GM19239 (cell line): ENCODE results near the gene TMEM271.
"Not testable (repeated sequence)": the region's sequence is repeated elsewhere in the genome, so short reads cannot be mapped to it uniquely, and the experiment has no call there.

Experiments
- DNase-seq: peaks from one replicate; pipeline ENCODE4 v3.0.0; 2011; ENCODE audit warnings: low spot score; ENCODE audit not compliant: insufficient read length
- FAIRE-seq: peaks from 2 replicates; lab custom pipeline; 2011; peaks lifted over from hg19 to GRCh38; lab: Jason Lieb, UNC

Gene TMEM271

DNA sequence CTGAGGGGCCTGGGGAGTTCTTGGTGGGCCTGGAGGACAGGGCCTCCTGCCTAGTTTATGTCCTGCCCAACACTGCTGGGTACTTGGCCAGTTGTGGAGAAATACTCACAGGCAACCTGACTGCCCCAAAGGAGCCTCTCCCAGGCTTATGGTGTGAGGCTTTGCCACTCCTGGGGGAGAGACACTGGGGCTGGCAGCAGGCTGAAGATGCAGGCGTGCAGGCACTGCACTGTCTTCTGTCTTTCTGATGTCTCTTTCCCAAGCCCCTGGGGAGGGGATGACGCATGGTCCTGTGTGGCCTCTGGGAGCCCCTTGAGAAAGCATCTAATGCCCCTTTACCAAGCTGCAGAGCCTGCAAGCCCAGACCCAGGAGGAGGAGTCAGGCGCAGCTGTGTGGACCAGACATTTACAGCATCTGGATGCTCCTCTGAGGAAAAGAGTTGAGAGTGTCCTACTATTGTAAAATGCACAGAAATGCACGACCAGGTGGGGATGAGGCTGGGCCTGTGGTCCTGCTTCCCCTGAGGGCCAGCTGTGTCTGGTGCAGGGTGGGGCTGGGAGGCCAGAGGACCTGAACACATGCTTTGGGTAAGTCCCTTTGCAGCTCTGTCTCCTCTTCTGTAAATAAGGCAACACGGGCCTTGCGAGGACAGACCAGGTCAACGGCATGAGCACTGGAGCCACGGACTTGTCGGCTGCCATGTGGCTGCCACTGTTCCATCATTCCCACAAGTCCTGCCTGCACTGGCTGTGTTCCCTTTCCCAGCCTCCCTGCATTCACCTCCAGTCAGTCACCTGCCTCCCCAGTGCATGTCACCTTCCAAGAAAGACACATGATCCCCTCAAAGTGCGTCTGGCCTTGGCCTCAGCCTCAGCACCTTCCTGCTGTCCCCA is 8.4 kb downstream of the TMEM271 start:
- DNase-seq (no peak), FAIRE-seq (no peak)

DNA sequence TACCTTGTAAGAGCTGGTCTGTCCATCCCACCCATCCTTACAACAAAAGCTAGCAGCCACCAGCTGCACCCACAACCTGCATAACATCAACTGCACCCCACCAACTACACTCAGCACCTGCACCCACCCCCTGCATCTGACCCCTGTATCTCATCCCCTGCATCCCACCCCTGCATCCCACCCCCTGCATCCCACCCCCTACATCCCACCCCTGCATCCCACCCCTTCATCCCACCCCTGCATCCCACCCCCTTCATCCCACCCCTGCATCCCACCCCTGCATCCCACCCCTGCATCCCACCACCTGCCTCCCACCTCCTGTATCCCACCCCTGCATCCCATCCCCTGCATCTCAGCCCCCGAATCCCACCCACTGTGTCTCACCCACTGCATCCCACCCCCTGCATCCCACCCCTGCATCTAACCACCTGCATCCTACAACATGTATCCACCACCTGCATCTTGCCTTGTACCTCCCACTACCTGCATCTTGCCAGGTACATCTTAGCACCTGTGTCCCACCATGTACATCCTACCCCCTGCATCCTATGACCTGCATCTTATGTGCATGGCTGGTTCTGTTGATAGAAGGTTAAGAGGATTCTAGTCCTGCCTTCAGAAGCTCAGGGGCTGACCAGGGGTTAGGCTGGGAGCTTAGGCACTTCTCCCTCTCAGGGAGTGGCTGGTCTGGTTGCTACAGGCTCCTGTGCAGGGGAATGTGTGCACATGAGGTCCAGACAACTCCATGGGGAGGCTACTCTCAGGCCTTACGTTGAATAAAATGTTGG is 9.4 kb downstream of the TMEM271 start:
- no peak for FAIRE-seq
- DNase-seq: no peak

DNA sequence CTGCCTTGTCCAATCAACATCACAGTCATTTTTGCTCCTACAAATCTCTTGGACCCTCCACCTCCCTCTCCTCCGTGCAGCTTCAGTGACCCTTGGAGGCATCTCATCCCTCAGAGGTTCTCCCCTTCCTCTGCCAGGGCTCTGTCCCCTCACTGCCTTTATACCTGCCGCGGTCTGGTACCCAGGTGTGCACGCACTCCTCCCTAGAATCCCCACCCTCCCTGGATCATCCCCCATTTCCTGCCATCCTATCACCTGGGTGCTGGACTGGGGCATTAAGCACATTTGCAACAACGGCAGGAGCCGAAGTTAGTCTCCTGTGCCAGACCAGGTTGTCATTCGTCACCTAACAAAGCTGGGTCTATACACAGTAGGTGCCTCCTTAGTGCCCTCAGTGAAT is 10.1 kb downstream of the TMEM271 start:
- DNase-seq (no peak), FAIRE-seq (no peak)

DNA sequence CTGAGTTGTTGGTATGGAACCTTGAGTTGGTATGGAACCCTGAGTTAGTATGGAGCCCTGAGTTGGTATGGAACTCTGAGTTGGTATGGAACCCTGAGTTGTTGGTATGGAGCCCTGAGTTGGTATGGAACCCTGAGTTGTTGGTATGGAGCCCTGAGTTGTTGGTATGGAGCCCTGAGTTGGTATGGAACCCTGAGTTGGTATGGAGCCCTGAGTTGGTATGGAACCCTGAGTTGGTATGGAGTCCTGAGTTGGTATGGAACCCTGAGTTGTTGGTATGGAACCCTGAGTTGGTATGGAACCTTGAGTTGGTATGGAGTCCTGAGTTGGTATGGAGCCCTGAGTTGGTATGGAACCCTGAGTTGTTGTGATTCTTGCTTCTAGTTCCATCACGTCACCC is 10.5 kb downstream of the TMEM271 start:
- not testable (repeated sequence) for FAIRE-seq, DNase-seq

DNA sequence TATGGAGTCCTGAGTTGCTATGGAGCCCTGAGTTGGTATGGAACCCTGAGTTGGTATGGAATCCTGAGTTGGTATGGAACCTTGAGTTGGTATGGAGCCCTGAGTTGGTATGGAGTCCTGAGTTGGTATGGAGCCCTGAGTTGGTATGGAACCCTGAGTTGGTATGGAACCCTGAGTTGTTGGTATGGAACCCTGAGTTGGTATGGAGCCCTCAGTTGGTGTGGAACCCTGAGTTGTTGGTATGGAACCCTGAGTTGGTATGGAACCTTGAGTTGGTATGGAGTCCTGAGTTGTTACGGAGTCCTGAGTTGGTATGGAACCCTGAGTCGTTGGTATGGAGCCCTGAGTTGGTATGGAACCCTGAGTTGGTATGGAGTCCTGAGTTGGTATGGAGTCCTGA is 13.6 kb downstream of the TMEM271 start:
- not testable (repeated sequence) for DNase-seq, FAIRE-seq

DNA sequence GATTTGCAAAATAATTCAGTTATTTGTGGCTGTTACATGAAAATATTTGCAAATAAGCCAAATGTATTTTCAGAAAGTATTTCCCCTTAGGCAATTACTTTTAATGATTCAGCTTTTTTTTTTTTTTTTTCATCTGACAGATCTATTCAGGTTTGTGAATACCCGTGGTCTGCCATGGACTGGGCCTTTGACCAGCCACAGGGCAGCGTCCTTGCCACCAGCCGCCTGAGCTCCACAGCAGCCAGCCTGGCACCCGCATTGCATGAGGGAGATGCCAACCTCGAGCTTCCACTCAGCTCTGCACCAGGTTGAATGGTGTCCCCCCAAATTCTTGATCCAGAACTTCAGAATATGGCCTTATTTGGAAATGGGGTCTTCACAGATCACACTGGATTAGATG is 14.7 kb downstream of the TMEM271 start:
- DNase-seq: no peak
- no peak for FAIRE-seq

DNA sequence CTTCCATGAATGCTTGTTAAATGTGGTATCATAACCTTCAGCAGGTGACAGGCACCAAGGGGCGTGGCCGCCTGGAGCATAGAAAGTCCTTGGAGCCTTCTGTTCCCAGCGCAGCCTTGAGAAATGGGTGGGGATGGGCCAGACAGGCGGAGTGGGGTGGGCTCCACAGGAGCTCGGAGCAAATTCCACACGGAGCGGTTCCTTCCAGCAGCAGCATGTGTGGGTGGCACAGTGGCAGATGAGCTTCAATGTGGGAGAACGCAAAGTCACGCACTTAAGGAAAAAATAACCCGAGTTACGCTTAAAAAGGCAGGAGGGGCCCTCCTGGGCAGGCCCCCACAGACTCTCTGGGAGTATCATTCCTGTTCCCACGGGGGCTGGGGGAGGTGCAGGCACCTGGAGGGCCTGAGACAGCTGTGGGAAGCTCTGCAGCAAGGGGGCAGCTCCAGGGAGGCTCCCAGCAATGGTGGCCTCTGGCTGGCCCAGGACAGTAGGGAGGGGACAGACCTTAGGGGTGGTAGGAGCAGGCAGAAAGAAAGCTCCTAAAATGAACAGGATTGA is 15.3 kb downstream of the TMEM271 start:
- FAIRE-seq: no peak
- DNase-seq: no peak

DNA sequence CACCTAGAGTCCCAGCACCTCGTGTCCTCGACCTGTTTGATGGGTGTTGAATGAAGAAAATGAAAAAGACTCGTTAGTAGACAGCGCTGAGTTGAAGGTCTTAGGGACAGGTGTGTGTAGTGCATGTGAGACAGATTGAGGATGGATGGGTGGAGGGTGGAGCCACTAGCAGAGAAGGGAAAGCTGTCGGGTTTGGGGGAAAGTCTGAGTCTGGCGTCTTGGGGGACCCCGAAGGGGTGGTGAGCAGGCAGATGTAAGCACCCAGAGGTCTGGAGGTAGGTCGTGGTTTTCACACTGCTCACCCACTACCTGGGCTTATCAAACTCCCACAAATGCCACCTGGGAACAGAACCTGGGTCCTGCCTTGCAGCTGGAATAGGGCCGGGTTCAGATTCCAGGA is 16.0 kb downstream of the TMEM271 start:
- FAIRE-seq (no peak), DNase-seq (no peak)

DNA sequence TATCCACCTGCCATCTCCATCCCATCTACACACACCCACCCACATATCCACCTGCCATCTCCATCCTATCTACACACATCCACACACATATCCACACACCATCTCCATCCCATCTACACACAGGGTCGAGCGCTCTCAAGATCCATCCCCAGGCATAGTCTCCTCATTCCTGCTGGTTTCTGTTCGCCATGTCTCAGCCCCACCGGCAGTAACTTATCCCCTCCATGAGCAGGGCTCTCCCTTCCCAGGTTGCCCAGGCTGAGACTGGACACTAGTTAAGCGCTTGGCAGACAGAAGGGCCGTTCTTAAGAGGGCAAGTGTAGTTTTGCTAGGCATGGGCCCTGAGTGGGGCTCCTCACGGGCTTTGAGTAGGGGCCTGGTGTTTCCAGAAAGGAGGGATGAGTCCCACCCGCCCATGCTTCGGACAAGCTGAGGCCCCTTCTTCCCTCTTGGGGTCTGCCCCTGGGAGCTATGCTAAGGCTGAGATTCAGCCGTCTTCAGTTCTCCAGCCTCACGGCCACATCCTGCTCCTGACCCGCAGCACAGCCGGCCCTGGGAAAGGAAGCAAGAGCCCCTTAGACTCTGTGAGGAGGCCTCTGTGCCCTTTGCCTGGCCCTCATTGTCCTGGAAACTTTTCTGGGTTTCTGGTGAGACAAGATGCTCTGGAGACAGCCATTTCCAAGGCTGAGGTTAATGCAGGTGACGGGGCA is 20.4 kb downstream of the TMEM271 start:
- no peak for DNase-seq
- no peak for FAIRE-seq

DNA sequence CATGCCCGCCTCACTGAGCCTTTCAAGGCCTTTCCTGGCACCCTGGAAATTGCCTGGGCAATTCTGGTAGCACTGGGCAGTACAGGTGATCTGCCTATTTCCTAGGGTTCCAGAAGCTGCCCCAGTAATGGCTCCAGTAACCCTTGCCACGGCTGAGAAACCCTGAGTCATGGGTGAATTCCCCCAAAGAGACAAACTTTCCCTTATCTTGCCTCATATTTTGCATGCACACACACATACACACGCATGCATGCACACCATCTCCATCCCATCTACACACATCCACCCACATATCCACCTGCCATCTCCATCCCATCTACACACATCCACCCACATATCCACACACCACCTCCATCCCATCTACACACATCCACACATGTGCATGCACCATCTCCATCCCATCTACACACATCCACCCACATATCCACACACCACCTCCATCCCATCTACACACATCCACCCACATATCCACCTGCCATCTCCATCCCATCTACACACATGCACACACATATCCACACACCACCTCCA is 21.2 kb downstream of the TMEM271 start:
- not testable (repeated sequence) for FAIRE-seq, DNase-seq

DNA sequence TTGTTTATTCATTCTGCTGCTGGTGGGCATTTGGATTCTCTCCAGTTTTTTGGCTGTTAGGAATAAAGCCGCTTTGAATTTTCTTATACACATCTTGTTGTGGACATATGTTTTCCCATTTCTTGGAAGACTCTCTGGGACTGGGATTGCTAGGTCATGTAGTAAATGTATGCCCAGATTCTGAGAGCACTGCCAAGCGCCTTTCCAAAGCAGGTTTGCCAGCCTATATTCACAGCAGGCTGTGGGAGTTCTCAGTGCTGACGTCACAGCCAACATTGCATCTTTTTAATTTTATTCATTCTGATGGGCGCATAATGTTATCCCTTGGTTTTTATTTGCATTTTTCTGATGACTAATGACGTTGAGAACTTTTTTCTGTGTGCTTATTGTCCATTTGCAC is 24.1 kb downstream of the TMEM271 start:
- FAIRE-seq (no peak), DNase-seq (no peak)

DNA sequence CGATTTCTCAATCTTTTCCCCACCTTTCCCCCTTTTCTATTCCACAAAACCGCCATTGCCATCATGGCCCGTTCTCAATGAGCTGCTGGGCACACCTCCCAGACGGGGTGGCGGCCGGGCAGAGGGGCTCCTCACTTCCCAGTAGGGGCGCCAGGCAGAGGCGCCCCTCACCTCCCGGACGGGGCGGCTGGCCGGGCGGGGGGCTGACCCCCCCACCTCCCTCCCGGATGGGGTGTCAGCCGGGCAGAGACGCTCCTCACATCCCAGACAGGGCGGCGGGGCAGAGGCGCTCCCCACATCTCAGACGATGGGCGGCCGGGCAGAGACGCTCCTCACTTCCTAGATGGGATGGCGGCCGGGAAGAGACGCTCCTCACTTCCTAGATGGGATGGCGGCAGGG is 25.8 kb downstream of the TMEM271 start:
- not testable (repeated sequence) for FAIRE-seq, DNase-seq

DNA sequence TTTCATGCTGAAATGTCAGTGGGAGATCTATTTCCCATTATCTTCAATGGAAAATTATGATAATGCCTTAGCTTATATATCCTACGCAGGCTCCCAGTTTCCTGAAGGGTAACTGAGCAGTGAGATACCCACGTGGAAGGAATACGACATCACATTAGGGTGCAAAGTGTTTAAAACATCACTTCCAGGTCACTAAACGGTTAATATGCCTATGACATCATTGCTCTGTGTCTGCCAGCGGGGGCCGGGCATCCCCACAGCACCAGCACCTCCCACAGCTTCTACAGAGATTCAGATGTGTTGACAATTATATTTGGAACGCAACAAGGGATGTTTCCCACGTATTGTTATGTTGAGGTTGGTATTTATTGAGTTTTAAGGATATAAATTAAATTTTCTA is 27.1 kb downstream of the TMEM271 start:
- DNase-seq (no peak), FAIRE-seq (no peak)

DNA sequence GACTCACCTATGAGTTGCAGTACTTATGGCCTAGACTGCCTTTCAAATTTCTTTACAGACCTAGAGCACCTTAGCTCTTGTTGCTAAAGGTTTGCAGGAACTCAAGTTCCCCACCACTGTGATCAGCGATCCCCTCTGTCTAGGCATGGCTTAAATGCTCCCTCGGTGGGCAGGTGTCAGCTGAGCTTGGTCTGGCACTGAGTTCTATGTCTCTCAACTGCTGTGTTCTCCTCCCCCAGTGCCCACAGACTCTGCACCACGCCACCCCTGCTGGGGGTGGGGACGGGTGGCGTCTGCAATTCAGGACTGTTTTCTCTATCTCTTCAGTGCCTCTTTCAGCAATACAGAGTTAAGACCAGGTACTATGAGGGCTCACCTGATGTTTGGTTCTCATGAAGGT is 30.5 kb downstream of the TMEM271 start:
- DNase-seq: no peak
- FAIRE-seq: no peak

DNA sequence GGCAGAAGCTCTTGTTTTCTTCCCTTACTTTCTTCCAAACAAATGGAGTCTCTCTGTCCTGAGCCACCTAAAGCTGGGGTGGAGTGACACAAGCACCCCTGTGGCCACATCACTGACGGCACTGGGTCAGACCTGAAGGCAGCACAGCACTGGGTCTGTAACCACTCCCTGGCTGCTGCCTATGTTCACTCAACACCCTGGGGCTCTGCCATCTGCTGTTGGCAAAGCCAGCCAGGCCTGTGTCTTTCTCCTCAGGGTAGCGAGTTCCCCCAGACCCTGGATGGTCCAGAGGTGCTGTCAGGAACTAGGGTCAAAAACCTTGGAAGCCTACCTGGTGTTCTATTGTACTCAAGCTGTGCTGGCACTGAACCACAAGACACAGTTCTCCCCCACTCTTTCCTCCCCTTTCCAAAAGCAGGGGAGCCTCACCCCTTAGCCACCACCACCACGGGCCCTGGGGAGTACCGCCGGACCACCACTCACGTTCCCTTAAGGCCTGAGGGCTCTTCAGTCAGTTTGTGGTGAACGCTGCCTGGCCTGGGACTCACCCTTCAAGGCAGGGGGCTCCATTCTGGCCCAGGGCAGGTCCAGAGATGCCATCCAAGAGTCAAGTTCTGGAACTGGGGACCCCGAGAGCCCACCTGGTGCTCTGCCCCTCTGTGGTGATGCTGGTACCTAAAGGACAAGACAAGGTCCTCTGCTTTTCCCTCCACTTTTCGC is 31.5 kb downstream of the TMEM271 start:
- DNase-seq: no peak
- FAIRE-seq: no peak

DNA sequence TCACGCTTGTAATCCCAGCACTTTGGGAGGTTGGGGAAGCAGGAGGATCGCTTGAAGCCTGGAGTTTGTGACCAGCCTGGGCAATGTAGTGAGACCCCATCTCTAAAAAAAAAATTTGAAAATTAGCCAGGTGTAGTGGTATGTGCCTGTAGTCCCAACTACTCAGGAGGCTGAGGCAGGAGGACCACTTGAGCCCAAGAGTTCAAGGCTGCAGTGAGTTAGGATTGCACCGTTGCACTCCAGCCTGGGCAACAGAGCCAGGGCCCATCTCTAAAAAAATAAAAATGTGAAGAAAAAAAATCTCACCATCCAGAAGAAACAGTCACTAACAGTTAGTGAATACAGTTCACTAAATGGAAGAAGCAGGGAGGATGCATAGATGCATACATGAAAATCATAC is 34.8 kb downstream of the TMEM271 start:
- FAIRE-seq (no peak), DNase-seq (no peak)

DNA sequence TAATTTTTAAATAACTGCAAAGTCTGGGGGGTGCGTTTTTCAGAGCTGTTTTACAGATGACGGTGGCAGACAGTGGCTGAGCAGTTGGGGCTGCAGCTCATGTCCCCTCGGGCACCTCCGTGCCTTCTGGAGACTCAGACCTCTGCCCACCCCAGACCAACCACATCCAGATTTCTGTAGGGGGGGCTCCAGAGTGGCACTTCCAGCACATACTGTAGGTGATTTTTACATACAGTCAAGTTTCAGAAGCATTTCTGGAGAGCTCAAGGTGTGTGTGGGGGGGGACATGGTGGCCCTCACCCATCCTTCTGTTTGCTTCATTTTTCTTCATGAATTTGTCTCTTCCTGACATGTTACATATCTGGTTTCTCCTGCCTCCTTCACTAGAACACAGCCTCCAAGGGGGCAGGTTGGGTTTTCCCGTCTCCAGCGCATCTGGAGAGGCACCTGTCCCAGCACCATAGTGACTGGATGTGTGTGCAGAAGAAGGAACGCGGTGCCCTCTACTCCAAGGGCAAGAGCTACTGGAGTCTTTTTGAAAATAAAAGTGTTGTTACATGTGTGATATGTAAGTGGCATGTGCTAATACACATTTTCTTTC is 37.5 kb downstream of the TMEM271 start:
- FAIRE-seq (no peak), DNase-seq (no peak)

DNA sequence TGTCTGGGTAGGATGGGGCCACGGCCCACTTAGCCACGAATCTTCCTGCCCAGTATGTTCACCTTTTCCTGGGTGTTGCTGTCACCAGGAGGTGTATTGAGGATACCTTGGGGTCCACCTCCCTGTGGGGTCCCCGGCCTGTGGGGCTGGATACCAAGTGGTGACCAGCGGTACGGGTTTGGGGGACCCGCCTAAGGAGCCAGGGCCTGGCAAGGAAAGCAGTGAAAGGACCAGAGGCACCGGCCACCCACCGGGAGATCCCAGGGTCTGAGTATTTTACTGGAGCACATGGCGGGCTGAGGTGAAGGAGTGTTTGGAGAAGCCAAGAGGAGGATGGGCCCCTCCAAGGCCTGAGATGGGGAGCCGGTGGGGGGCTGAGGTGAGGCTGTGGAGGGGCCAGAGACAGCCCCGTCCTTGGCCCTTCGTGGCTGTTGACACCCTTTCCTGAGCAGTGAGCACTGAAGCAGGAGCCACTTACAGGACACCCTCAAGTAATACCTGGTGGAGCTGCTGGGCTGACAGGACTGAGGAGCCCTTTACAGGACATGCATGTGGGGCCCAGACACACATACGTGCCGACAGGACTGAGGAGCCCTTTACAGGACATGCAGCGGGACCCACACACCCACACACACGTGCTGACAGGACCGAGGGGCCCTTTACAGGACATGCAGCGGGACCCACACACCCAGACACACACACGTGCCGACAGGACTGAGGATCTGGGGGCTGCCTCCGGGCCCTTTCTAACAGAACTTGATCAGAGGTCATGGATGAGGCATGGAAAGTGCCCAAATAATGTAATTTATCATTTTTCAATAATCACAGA is 38.4 kb downstream of the TMEM271 start:
- DNase-seq: no peak
- FAIRE-seq: no peak
